ENCODE measurements around the gene TRAK2.
"Not testable (repeated sequence)": the region's sequence is repeated elsewhere in the genome, so short reads cannot be mapped to it uniquely, and the experiment has no call there.

GRCh38 chr2:201428366-201428765 lies 22.9 kb downstream of the TRAK2 start:
- TF ChIP-seq CTCF (conservative IDR thresholded peaks at IDR 0.05 in 1 of 2, IDR thresholded peaks at IDR 0.05 in 1 of 2; ENCODE audit: low read depth in 1 of 2, low read length in 2 of 2); EZH2 (IDR thresholded peaks at IDR 0.05; ENCODE audit: low read length, missing control alignments): not testable (repeated sequence)

Measured in fibroblast of lung (primary cell).